Vagina (tissue), 2 donors: ENCODE measurements around the gene C9orf78. TPM values are rescaled to one million over a fixed set of nuclear protein-coding genes. Genes with fewer than 3 reads are reported as not detected.

Experiments used
- DNase-seq, 2 donors: peaks; one replicate each; pipeline ENCODE4 v3.0.0-alpha.2; 2017; ENCODE audit errors: extremely low spot score in 2 of 2
- H3K27ac ChIP-seq: fragments of 200-600 bp; sonication (generic); one replicate; pipeline ENCODE4 v1.5.1; 2019
- H3K27me3 ChIP-seq: fragments of 200-600 bp; sonication (generic); one replicate; pipeline ENCODE4 v1.5.1; 2019
- H3K36me3 ChIP-seq, 2 donors: fragments of 200-600 bp; sonication (generic); one replicate each; pipeline ENCODE4 v1.5.1; 2017 to 2019
- H3K4me1 ChIP-seq: fragments of 200-600 bp; sonication (generic); one replicate; pipeline ENCODE4 v1.5.1; 2019
- H3K4me3 ChIP-seq, 2 donors: fragments of 200-600 bp; sonication (generic); 1 replicate in 1 of 2; 2 replicates in 1 of 2; pipeline ENCODE4 v1.5.1; 2016 to 2019
- H3K9me3 ChIP-seq: fragments of 200-600 bp; sonication (generic); one replicate; pipeline ENCODE4 v1.5.1; 2019
- POLR2A ChIP-seq, 2 donors: fragments of 450-650 bp; IDR thresholded peaks; one replicate each; pipeline ENCODE4 v1.6.1; 2017; ENCODE audit warnings: antibody characterized with exemption in 2 of 2, mild to moderate bottlenecking in 2 of 2, moderate library complexity in 2 of 2
- POLR2AphosphoS5 ChIP-seq, 2 donors: sonication (generic); formaldehyde crosslinking; IDR thresholded peaks; one replicate each; pipeline ENCODE4 v1.9.0; 2017; ENCODE audit warnings: antibody characterized with exemption in 2 of 2, mild to moderate bottlenecking in 2 of 2, low read depth in 1 of 2; ENCODE audit not compliant: insufficient read depth in 1 of 2
- intact Hi-C: fragments of 100-400 bp; cut with DNase I; formaldehyde crosslinking; loops from one replicate; pipeline ENCODE4 v1.15.1; 2023
- total RNA-seq: library from RNA; depleted of rRNA; stranded (reverse); fragments of >200 nt; gene quantifications from one replicate; pipeline ENCODE4 v1.2.3, GENCODE V29; 2016
- TF ChIP-seq, protein P1 (sequence below), 3 experiments: fragments of 450-650 bp in 2 of 3; fragments of 200-600 bp in 1 of 3; sonication (generic) in 1 of 3; IDR thresholded peaks; one replicate each; pipeline ENCODE4 v1.5.1; 2017 to 2019; ENCODE audit warnings: antibody characterized with exemption in 3 of 3, mild to moderate bottlenecking in 2 of 3, moderate library complexity in 2 of 3

Gene C9orf78
- total RNA-seq, 1 donor from 2014 or later, result 36.6 TPM

DNA sequence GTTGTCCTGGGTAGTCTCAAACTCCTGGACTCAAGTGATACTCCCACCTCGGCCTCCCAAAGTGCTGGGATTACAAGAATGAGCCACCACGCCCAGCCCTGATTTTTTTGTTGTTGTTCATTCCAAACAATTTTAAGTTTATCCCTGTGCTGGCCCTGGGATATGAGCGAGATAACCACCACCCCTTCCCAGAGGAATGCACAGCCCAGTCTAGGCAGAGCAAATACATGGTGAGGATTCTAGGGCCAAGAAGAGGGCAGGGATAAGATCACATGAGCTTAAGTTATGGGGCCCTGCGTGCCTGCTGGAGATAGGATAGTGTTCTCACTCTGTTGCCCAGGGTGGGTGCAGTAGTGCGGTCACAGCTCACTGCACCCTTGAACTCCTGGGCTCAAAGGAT lies 53.1 kb downstream of the C9orf78 start:
- Histone ChIP-seq H3K27me3 (no peaks in the 10 kb centered on the region), H3K4me3 (no peak overlapping the region), H3K27ac (no peak overlapping the region), H3K36me3 (no peaks in the 10 kb centered on the region), H3K9me3 (no peaks in the 10 kb centered on the region), H3K4me1 (peaks cover 11% of the 10 kb centered on the region)
- intact Hi-C loops, result loop anchor here (2.0 kb wide), 1 partner anchor 45 kb away; no protein-coding TSS in a partner anchor
- TF ChIP-seq POLR2A (IDR thresholded peaks at IDR 0.05) (no peak), POLR2AphosphoS5 (IDR thresholded peaks at IDR 0.05; ENCODE audit: insufficient read depth in 1 of 2, low read depth in 1 of 2) (no peak)
- TF ChIP-seq, protein P1, sequence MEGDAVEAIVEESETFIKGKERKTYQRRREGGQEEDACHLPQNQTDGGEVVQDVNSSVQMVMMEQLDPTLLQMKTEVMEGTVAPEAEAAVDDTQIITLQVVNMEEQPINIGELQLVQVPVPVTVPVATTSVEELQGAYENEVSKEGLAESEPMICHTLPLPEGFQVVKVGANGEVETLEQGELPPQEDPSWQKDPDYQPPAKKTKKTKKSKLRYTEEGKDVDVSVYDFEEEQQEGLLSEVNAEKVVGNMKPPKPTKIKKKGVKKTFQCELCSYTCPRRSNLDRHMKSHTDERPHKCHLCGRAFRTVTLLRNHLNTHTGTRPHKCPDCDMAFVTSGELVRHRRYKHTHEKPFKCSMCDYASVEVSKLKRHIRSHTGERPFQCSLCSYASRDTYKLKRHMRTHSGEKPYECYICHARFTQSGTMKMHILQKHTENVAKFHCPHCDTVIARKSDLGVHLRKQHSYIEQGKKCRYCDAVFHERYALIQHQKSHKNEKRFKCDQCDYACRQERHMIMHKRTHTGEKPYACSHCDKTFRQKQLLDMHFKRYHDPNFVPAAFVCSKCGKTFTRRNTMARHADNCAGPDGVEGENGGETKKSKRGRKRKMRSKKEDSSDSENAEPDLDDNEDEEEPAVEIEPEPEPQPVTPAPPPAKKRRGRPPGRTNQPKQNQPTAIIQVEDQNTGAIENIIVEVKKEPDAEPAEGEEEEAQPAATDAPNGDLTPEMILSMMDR (IDR thresholded peaks at IDR 0.05), result no peak
- DNase-seq, result no peak

DNA sequence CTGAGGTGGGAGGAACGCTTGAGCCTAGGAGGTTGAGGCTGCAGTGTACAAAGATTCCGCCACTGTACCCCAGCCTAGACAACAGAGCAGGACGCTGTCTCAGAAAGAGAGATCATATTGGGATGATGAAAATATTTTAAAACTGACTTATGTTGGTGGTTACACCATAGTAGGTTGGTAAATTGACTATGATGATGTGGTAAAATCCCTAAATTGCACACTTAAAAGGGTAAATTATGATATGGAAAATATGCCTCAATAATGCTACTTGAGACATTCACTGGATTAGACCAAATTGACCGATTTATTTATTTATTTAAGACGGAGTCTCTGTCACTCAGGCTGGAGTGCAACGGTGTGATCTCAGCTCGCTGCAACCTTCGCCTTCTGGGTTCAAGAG lies 53.9 kb downstream of the C9orf78 start:
- intact Hi-C loops, result no loop called here
- Histone ChIP-seq H3K9me3 (no peaks in the 10 kb centered on the region), H3K27me3 (no peaks in the 10 kb centered on the region), H3K27ac (no peak overlapping the region), H3K4me1 (peaks cover 17% of the 10 kb centered on the region), H3K36me3 (no peaks in the 10 kb centered on the region), H3K4me3 (no peak overlapping the region)
- DNase-seq, result no peak
- TF ChIP-seq, protein P1 (IDR thresholded peaks at IDR 0.05), result no peak

DNA sequence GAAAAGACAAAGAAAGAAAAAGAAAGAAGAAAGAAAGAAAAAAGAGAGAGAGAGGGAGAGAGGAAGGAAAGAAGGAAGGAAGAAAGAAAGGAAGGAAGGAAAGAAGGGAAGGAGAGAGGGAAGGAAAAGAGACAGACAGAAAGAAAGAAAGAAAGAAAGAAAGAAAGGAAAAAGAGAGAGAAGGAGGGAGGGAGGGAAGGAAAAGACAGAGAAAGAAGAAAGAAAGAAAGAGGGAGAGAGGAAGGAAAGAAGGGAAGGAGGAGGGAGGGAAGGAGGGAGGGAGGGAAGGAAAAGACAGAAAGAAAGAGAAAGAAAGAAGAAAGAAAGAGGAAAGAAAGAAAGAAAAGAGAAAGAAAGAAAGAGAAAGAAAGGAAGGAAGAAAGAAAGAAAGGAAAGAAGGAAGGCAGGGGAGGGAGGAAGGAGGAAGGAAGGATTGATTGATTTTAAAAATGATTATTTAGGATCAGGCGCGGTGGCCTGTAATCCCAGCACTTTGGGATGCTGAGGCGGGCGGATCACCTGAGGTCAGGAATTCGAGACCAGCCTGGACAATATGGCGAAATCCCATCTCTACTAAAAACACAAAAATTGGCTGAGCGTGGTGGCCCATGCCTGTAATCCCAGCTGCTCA lies 55.4 kb downstream of the C9orf78 start:
- Histone ChIP-seq H3K27me3 (no peaks in the 10 kb centered on the region), H3K4me1 (peaks cover 17% of the 10 kb centered on the region), H3K9me3 (no peaks in the 10 kb centered on the region), H3K4me3 (no peak overlapping the region), H3K27ac (no peak overlapping the region), H3K36me3 (no peaks in the 10 kb centered on the region)
- TF ChIP-seq, protein P1 (IDR thresholded peaks at IDR 0.05), result no peak
- no peak for TF ChIP-seq POLR2A (IDR thresholded peaks at IDR 0.05)
- TF ChIP-seq POLR2AphosphoS5 (IDR thresholded peaks at IDR 0.05; ENCODE audit: insufficient read depth in 1 of 2, low read depth in 1 of 2), result no peak
- DNase-seq, result no peak
- intact Hi-C loops, result loop anchor here (5.0 kb wide), 1 partner anchor 137 kb away; the partner anchor contains the start of gene ASB6

DNA sequence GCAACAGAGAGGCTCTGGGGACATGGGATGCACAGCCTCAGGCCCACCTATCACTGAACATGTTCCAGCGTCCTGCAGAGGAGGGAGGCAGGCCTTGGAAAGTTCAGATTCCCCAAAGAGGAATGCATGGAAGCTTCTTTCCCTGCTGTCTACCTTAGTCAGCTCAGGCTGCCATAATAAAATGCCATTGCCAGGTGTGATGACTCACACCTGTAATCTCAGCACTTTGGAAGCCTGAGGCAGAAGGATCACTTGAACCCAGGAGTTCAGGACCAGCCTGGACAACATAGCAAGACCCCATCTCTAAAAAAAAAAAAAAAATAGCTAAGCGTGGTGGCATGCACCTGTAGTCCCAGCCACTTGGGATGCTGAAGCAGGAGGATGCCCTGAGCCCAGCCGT lies 56.6 kb downstream of the C9orf78 start:
- TF ChIP-seq, protein P1 (IDR thresholded peaks at IDR 0.05), result no peak
- TF ChIP-seq POLR2A (IDR thresholded peaks at IDR 0.05), result no peak
- TF ChIP-seq POLR2AphosphoS5 (IDR thresholded peaks at IDR 0.05; ENCODE audit: insufficient read depth in 1 of 2, low read depth in 1 of 2), result no peak
- DNase-seq, result no peak
- Histone ChIP-seq H3K27ac (no peak overlapping the region), H3K4me3 (no peak overlapping the region), H3K36me3 (no peaks in the 10 kb centered on the region), H3K27me3 (no peaks in the 10 kb centered on the region), H3K9me3 (no peaks in the 10 kb centered on the region), H3K4me1 (peaks cover 17% of the 10 kb centered on the region)
- intact Hi-C loops, result loop anchor here (5.0 kb wide), 1 partner anchor 136 kb away; the partner anchor contains the start of gene ASB6

DNA sequence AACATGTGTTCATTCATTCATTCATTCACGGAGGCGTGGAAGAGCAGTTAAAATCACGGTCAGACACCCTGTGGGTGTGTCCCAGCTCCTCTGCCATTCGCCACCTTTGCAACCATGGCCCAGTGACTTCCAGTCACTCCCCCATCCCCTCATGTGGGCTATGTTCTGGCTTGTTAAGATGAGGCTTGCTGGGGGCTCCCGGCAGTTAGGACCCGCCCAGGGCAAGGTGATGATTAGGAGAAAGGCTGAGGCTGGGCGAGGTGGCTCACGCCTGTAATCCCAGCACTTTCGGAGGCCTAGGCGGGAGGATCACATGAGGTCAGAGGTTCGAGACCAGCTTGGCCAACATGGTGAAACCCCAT lies 57.3 kb downstream of the C9orf78 start:
- peak overlapping the region in 1 of 2 donors; percentile 13 for H3K4me3 ChIP-seq
- DNase-seq, result no peak
- H3K36me3 ChIP-seq, result no peaks in the 10 kb centered on the region
- peaks cover 17% of the 10 kb centered on the region for H3K4me1 ChIP-seq
- H3K27ac ChIP-seq, result peak overlapping the region; percentile 81
- intact Hi-C loops, result loop anchor here (5.0 kb wide), 1 partner anchor 135 kb away; the partner anchor contains the start of gene ASB6
- no peaks in the 10 kb centered on the region for H3K27me3 ChIP-seq
- no peak for TF ChIP-seq POLR2A (IDR thresholded peaks at IDR 0.05)
- TF ChIP-seq, protein P1 (IDR thresholded peaks at IDR 0.05), result no peak
- no peak for TF ChIP-seq POLR2AphosphoS5 (IDR thresholded peaks at IDR 0.05; ENCODE audit: insufficient read depth in 1 of 2, low read depth in 1 of 2)
- H3K9me3 ChIP-seq, result no peaks in the 10 kb centered on the region
